Adipose tissue (tissue), 3 donors: Measurements from ENCODE around the gene RAC3. TPM values are rescaled to one million over a fixed set of nuclear protein-coding genes. Genes with fewer than 3 reads are reported as not detected.

ENCODE experiments used
- H3K27ac ChIP-seq: one replicate; pipeline ENCODE4 v1.5.1; 2013; ENCODE audit warnings: low read depth, low read length
- WGBS, 3 donors: extraction: QIAGEN DNeasy Blood & Tissue Kit; methylation state at CpG; one replicate each; pipeline ENCODE4 v1.1.7; 2013; 5-methylcytosine and 5-hydroxymethylcytosine counted together
- polyA plus RNA-seq, 3 donors: library from polyadenylated mRNA; stranded (reverse); fragments of 200-250 nt; gene quantifications; one replicate each; pipeline ENCODE4 v1.2.3, GENCODE V29; 2013
- donor health status: healthy with polysubstance abuse.
- donor health status: Bipolar disorder and iron deficiency.
- donor health status: healthy.

RAC3 gene
- polyA plus RNA-seq, 3 donors = 10.4 to 32.2 (median 17.0) TPM

- no peak overlapping the region for H3K27ac ChIP-seq
- WGBS, 3 donors = 89 to 96% (median 91%) methylated on average over 15 to 20 of the region's 20 CpGs
These were observed 17.1 kb downstream of the RAC3 start for GRCh38 chr17:82048571-82048971.

GRCh38 chr17:82049106-82049505, 17.6 kb downstream of the RAC3 start:
- WGBS, 3 donors = 87 to 95% (median 90%) methylated on average over 7 to 8 of the region's 8 CpGs
- H3K27ac ChIP-seq = no peak overlapping the region

DNA sequence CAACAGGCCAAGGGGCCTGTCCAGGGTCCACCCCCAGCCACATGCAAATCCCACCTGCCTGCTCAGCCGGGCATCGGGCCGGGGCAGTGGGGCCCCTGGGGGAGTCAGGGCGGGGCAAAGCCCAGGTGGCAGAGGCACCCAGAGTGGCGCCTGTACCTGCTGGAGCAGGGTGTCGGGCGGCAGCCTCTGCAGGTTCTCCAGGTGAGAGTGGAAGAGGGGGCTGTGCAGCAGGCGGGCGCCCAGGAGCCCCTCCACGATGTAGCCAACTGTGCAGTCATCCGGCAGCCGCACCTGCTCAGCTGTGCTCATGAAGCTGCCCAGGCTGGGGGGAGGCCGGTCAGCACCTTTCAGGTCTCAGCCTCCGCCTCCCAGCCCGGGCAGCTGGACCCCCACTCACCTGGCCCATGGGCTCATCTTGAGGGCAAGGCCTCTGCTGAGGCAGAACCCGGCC, 18.1 kb downstream of the RAC3 start:
- WGBS, 3 donors = 93 to 95% (median 95%) methylated on average over 13 to 16 of the region's 16 CpGs
- no peak overlapping the region for H3K27ac ChIP-seq

GRCh38 chr17:82050152-82050760, 18.8 kb downstream of the RAC3 start:
- H3K27ac ChIP-seq = no peak overlapping the region
- WGBS, 3 donors = 81 to 91% (median 87%) methylated on average over 28 of the region's 28 CpGs

- WGBS, 3 donors = 15 to 22% (median 15%) methylated on average over 42 to 79 of the region's 79 CpGs
- H3K27ac ChIP-seq = no peak overlapping the region
These were observed 19.5 kb downstream of the RAC3 start for GRCh38 chr17:82050761-82051641.

DNA sequence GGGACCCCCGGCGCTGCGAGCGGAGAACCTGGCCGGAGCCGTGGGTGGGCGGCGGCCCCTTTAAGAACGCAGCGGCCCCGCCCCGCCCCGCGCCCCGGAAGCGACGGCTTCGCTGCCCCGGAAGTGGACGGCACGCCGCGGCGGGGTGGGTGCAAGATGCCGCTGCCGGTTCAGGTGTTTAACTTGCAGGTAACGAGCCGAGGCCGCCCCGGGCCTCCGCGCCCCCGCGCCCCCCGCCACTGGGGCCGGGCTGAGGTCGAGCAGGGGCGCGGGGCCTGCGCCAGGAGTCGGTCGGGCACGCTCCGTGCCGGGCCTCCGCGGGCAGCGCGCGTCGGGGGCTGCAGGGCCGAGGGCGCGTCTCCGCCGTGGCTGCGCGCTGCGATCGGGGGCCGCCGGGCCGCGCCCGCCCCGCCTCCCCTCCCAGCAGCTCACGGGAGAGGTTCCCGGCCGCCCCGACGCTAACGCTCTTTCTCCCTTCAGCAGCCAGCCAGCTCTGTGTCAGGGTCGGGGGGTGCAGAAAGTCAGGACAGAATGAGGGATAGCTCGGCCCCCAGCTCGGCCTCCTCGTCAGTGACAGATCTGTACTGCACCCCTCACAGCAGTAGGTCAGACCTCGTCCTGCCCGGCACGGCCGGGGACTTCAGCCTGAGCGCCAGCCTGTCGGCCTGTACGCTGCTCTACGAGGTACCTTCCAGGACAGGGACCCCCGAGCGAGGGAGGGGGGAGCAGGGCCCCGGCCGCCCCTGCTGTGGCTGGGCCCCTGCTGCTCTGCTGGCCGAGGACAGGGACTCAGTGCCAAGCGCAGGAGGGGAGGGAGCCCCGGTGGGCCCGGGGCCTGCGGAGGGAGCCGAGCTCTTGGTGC, 20.5 kb downstream of the RAC3 start, which contains the start of the genes GPS1 and RFNG:
Gene GPS1, plus strand, starts transcription at position 123 of the 862 bp plus-strand sequence. Its CDS starts 34 bp downstream, at position 157.
Gene RFNG, minus strand, starts transcription at position 36 of the 862 bp plus-strand sequence. CDS start 45 bp downstream, outside the sequence.
- WGBS, 3 donors = 0 to 1% (median 1%) methylated on average over 56 to 93 of the region's 94 CpGs
- no peak within 1 kb of the TSS for H3K27ac ChIP-seq

GRCh38 chr17:82052638-82053059, 21.2 kb downstream of the RAC3 start:
- WGBS, 3 donors = 14 to 30% (median 28%) methylated on average over 19 of the region's 19 CpGs
- no peak overlapping the region for H3K27ac ChIP-seq

DNA sequence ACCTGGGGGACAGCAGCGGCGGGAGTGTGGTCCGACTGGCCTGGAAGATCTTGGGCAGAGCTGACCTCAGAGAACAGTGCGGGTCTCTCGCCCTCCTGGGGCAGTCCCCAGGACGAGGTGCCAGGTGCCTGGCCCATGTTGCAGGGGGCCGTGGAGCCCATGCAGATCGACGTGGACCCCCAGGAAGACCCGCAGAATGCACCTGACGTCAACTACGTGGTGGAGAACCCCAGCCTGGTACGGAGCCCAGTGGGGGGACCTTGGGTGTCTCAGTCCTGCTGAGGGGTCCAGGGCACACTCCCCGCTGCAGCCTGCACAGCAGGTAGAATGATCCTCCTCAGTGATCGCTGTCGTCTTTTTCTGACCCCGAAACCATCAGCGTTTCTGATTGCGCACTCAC, 21.7 kb downstream of the RAC3 start:
- no peak overlapping the region for H3K27ac ChIP-seq
- WGBS, 3 donors = 83 to 91% (median 90%) methylated on average over 19 of the region's 19 CpGs

- 92 to 94% (median 93%) methylated on average over 28 of the region's 28 CpGs for WGBS, 3 donors
These were observed 22.2 kb downstream of the RAC3 start for GRCh38 chr17:82053556-82054263.

GRCh38 chr17:82054351-82055022, 23.0 kb downstream of the RAC3 start:
- H3K27ac ChIP-seq = no peak overlapping the region
- 90 to 91% (median 91%) methylated on average over 35 to 38 of the region's 38 CpGs for WGBS, 3 donors

More at GRCh38 chr17:82053556-82054263, 22.2 kb downstream of the RAC3 start:
- H3K27ac ChIP-seq = no peak overlapping the region

- no peak overlapping the region for H3K27ac ChIP-seq
- 80 to 88% (median 83%) methylated on average over 23 to 26 of the region's 26 CpGs for WGBS, 3 donors
These were observed 23.8 kb downstream of the RAC3 start for GRCh38 chr17:82055023-82055964.

DNA sequence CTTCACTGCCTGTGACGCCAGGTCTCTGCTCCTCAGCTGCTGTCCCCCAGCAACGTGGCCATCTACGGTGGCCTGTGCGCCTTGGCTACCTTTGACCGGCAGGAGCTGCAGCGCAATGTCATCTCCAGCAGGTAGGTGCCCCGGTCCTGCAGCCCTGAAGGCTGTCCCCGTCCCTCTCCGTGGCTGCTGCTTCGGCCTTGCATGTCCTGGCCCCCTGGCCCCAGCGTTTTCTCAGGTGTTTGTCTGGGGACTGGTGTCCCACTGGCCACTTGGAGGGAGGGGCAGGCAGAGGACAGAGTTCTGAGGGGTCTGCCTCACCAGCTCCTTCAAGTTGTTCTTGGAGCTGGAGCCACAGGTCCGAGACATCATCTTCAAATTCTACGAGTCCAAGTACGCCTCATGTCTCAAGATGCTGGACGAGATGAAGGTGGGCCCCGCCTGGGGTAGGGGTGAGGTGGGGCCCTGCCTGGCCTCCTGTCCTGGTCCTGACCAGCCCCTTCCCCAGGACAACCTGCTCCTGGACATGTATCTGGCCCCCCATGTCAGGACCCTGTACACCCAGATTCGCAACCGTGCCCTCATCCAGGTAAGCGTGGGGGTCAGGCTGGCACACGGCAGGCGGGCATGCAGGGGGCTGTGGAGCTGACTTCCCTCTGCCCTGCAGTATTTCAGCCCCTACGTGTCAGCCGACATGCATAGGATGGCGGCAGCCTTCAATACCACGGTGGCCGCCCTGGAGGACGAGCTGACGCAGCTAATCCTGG, 24.7 kb downstream of the RAC3 start:
- WGBS, 3 donors = 88 to 91% (median 91%) methylated on average over 28 of the region's 28 CpGs
- H3K27ac ChIP-seq = no peak overlapping the region

DNA sequence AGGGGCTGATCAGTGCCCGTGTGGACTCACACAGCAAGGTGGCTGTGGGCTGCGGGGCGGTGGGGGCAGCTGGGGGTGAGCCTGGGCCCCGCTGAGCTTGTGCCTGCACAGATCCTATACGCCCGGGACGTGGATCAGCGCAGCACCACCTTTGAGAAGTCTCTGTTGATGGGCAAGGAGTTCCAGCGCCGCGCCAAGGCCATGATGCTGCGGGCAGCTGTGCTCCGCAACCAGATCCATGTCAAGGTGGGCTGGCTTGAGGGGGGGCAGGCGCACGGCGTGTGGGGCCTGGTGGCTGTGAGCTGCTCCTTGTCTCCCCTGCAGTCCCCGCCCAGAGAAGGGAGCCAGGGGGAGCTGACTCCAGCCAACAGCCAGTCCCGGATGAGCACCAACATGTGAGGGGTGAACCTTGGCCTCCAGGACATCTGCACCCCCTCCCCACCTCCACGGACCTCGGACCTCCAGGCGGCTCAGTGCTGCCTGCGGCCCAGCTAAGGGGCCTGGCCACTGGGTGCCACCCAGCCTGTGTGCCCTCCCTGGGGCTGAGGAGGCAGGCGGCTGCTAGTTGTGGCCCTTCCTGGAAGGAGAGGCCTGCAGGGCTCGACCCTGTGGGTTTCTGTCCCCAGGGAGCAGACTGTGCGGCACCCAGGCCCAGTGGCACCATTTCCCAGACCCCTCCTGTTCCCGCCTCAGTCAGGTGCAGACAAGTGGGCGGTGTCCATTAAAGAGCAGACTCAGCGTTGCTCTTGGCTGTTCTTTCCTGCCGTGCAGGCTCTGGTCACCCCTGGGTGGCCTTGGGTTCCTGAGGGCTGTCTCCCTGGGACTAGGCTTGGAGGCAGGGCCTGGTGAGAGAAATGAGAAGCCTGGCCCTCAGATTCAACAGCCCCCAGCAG, 25.5 kb downstream of the RAC3 start:
- WGBS, 3 donors = 84 to 88% (median 87%) methylated on average over 24 to 29 of the region's 29 CpGs
- no peak overlapping the region for H3K27ac ChIP-seq

GRCh38 chr17:82058230-82058854, 26.9 kb downstream of the RAC3 start:
- no peak overlapping the region for H3K27ac ChIP-seq
- 78 to 84% (median 79%) methylated on average over 17 of the region's 17 CpGs for WGBS, 3 donors
